GM19099 (cell line): ENCODE data around the gene TTC34.

Source experiments
- POLR2A ChIP-seq: IDR thresholded peaks from 3 replicates; pipeline ENCODE4 v1.6.1; 2011; ENCODE audit warnings: low read depth; ENCODE audit not compliant: insufficient read length; ENCODE audit errors: extremely low read depth

Gene TTC34

GRCh38 chr1:2801535-2802291 is at the start of gene TTC34:
TSS of gene TTC34 (minus strand) at chr1:2801693. CDS start at chr1:2800827, 866 bp downstream.
- TF ChIP-seq POLR2A = no peak

- TF ChIP-seq POLR2A = no peak
Measured at GRCh38 chr1:2850502-2850901, 49.0 kb upstream of the TTC34 start.

GRCh38 chr1:2848006-2848670 is 46.6 kb upstream of the TTC34 start:
- TF ChIP-seq POLR2A = no peak

GRCh38 chr1:2847086-2847985 is 45.8 kb upstream of the TTC34 start:
- no peak for TF ChIP-seq POLR2A

GRCh38 chr1:2845869-2846268 is 44.4 kb upstream of the TTC34 start:
- no peak for TF ChIP-seq POLR2A

GRCh38 chr1:2840036-2840809 is 38.7 kb upstream of the TTC34 start:
- no peak for TF ChIP-seq POLR2A

GRCh38 chr1:2837823-2838222 is 36.3 kb upstream of the TTC34 start:
- TF ChIP-seq POLR2A = no peak

GRCh38 chr1:2837316-2837715 is 35.8 kb upstream of the TTC34 start:
- TF ChIP-seq POLR2A = no peak

GRCh38 chr1:2836333-2836970 is 35.0 kb upstream of the TTC34 start:
- TF ChIP-seq POLR2A = no peak

GRCh38 chr1:2835650-2836159 is 34.2 kb upstream of the TTC34 start:
- TF ChIP-seq POLR2A = no peak

GRCh38 chr1:2834741-2835564 is 33.5 kb upstream of the TTC34 start:
- TF ChIP-seq POLR2A = no peak

GRCh38 chr1:2834146-2834475 is 32.6 kb upstream of the TTC34 start:
- no peak for TF ChIP-seq POLR2A

- TF ChIP-seq POLR2A = no peak
Measured at GRCh38 chr1:2833454-2834145, 32.1 kb upstream of the TTC34 start.
